Right ventricle myocardium superior (tissue), 1 donor: ENCODE results near the gene ASB3. TPM values are rescaled to one million over a fixed set of nuclear protein-coding genes. Genes with fewer than 3 reads are reported as not detected.
"Not testable (repeated sequence)": the region's sequence is repeated elsewhere in the genome, so short reads cannot be mapped to it uniquely, and the experiment has no call there.

Source experiments
- ATAC-seq: fragments of 200-7000 bp; cut with Tn5 transposase; one replicate; pipeline ENCODE4 v1.9.1; 2020; ENCODE audit warnings: mild to moderate bottlenecking; ENCODE audit not compliant: poor library complexity
- DNase-seq: peaks from one replicate; pipeline ENCODE4 v3.0.0-alpha.2; 2020
- intact Hi-C: fragments of 100-400 bp; cut with DNase I; formaldehyde crosslinking; loops from one replicate; pipeline ENCODE4 v1.11.2; 2022
- total RNA-seq: library from RNA; stranded (reverse); fragmentation: NEBNext Ultra II Directional; extraction: Animal tissue kit (Norgen Biotek cat#: 25700); gene quantifications from one replicate; pipeline ENCODE4 v1.2.1, GENCODE V29; 2021
- donor health status: DM: no; HTN: yes; CAD: no; lungs with severe emphysema.

ASB3 gene
- total RNA-seq, 1 donor from 2014 or later = 9.8 TPM

- no peak for ATAC-seq
- intact Hi-C loops = no loop called here
- no peak for DNase-seq
Measured at GRCh38 chr2:53793821-53794220, 7.1 kb upstream of the ASB3 start.

GRCh38 chr2:53793261-53793660, 6.5 kb upstream of the ASB3 start:
- intact Hi-C loops = no loop called here
- ATAC-seq (no peak), DNase-seq (no peak)

- intact Hi-C loops = no loop called here
- no peak for DNase-seq
- ATAC-seq = no peak
Measured at GRCh38 chr2:53787614-53788289, 999 bp upstream of the ASB3 start.

- ATAC-seq = peak; percentile 51
- intact Hi-C loops = no loop called here
- DNase-seq = no peak
Measured at GRCh38 chr2:53786352-53786704, 425 bp downstream of the ASB3 start.

- intact Hi-C loops = no loop called here
Measured at GRCh38 chr2:53785366-53785765, 1.4 kb downstream of the ASB3 start.

GRCh38 chr2:53784436-53784835, 2.3 kb downstream of the ASB3 start:
- no peak for ATAC-seq
- intact Hi-C loops = no loop called here

More at GRCh38 chr2:53785366-53785765, 1.4 kb downstream of the ASB3 start:
- ATAC-seq = no peak
- DNase-seq = no peak

GRCh38 chr2:53782676-53783075, 4.1 kb downstream of the ASB3 start:
- DNase-seq = no peak
- no peak for ATAC-seq
- intact Hi-C loops = no loop called here

More at GRCh38 chr2:53784436-53784835, 2.3 kb downstream of the ASB3 start:
- DNase-seq = no peak

GRCh38 chr2:53780056-53780455, 6.7 kb downstream of the ASB3 start:
- DNase-seq = no peak
- no peak for ATAC-seq
- intact Hi-C loops = no loop called here

GRCh38 chr2:53778536-53779162, 8.1 kb downstream of the ASB3 start:
- no peak for DNase-seq
- no peak for ATAC-seq
- intact Hi-C loops = no loop called here

GRCh38 chr2:53777134-53777533, 9.6 kb downstream of the ASB3 start:
- DNase-seq (no peak), ATAC-seq (no peak)
- intact Hi-C loops = no loop called here

- intact Hi-C loops = no loop called here
- DNase-seq (no peak), ATAC-seq (no peak)
Measured at GRCh38 chr2:53770264-53770663, 16.5 kb downstream of the ASB3 start.

- ATAC-seq (no peak), DNase-seq (no peak)
- intact Hi-C loops = no loop called here
Measured at GRCh38 chr2:53769318-53769945, 17.3 kb downstream of the ASB3 start.

- intact Hi-C loops = no loop called here
- no peak for DNase-seq
- ATAC-seq = no peak
Measured at GRCh38 chr2:53768242-53768542, 18.6 kb downstream of the ASB3 start.

- ATAC-seq (peak; percentile 98), DNase-seq (peak; percentile 94)
- intact Hi-C loops = no loop called here
Measured at GRCh38 chr2:53767405-53768241, 19.1 kb downstream of the ASB3 start, which contains the start of gene CHAC2. CHAC2 (plus strand) TSS chr2:53767804; CDS start chr2:53767887, 83 bp downstream.

- ATAC-seq (no peak), DNase-seq (no peak)
- intact Hi-C loops = no loop called here
Measured at GRCh38 chr2:53765767-53766166, 21.0 kb downstream of the ASB3 start.

GRCh38 chr2:53757206-53757605, 29.5 kb downstream of the ASB3 start:
- intact Hi-C loops, ATAC-seq, DNase-seq: not testable (repeated sequence)

GRCh38 chr2:53756644-53757043, 30.1 kb downstream of the ASB3 start:
- intact Hi-C loops = no loop called here
- no peak for ATAC-seq

GRCh38 chr2:53755121-53755520, 31.6 kb downstream of the ASB3 start:
- DNase-seq (peak; percentile 64), ATAC-seq (no peak)
- intact Hi-C loops = no loop called here

More at GRCh38 chr2:53756644-53757043, 30.1 kb downstream of the ASB3 start:
- DNase-seq = no peak

GRCh38 chr2:53753041-53753440, 33.7 kb downstream of the ASB3 start:
- no peak for DNase-seq
- intact Hi-C loops = no loop called here
- ATAC-seq = no peak
